HG03039 (cell line): ENCODE measurements around the gene CCDC186.

ENCODE experiments used
- ATAC-seq: cut with Tn5 transposase; IDR thresholded peaks from one replicate; pipeline ENCODE4 v1.9.1; 2021; ENCODE audit warnings: mild to moderate bottlenecking, moderate library complexity; ENCODE audit not compliant: unreplicated experiment

Gene CCDC186

DNA sequence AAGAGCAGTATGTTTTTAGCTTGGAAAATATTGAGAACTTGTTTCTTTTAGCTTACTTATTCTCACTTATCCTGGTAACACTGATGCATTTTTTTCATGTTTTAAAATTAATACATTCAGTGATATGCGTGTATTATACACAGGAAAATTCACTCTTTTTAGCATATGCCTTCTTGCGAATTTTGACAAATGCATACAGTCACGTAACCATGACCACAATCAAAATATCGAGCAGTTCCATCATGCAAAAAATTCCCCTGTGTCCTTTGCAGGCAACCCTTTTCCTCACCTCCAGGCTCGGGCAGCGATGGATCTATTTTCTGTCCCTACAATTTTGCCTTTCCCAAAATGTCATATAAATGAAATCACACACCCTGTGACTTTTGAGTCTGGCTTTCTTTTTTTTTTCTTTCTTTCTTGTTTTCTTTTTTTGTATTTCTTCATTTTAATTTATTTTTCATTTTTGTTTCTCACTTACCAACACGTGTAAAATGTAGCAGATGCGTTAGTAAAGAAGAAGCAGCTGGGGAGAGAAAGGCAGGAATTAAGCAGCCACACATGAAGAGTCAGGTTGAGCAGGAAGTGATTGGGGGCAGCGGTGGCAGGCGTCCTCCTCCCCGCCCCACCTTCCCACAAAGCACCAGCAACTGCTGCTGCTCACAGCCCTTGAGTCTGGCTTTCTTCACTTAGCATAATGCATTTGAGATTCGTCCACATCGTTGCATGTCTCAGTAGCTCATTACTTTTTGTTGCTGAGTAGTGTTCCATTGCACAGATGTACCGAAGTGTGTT lies 100.4 kb downstream of the CCDC186 start:
- ATAC-seq, result no peak

DNA sequence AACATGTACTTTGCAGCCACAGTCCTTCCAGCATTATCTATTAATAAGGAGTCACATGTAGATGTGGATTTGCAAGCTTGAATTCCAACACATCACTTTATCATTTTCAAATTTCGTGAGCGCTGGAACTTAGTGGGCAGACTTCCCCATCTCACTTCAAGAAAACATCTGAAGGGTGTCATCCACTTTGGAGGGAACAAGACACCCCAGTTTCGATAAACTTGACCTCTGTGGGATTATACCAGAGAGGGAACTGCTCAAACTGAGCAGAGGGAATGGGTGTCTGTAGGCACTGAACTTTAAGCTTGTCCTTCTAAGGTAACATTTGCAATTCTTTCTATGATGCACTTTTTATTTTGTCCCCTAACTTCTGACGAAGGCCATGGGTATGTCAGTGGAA lies 102.8 kb downstream of the CCDC186 start:
- no peak for ATAC-seq
